GM12872 (cell line): Measurements from ENCODE around the gene NLGN1.

Experiments
- CTCF ChIP-seq: IDR thresholded peaks from 3 replicates; pipeline ENCODE4 v1.5.1; 2011; ENCODE audit warnings: low read depth, mild to moderate bottlenecking, low read length, moderate library complexity; ENCODE audit not compliant: insufficient read depth

NLGN1 gene

DNA sequence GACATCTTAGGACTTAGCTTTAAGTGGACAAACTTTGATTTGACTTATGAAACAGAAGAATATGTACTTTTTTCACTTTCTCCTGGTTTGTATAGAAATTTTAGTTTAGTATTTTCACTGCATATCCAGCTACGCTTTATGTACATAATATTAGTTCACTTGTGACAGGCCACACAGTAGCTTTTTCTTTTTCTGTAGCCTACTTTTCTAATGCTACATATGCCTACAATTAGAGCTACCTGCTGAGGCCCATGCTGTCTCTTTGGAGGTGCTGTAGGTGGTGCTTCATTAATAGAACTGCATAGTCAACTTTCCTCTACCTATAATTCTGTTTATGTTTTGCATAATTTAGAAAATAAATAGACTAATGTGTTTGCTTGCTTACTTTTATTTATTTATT, 191.6 kb downstream of the NLGN1 start:
- TF ChIP-seq CTCF: no peak

- TF ChIP-seq CTCF: no peak
Observed at GRCh38 chr3:173591401-173591800, 193.9 kb downstream of the NLGN1 start.

- TF ChIP-seq CTCF: no peak
Observed at GRCh38 chr3:173599673-173600072, 202.1 kb downstream of the NLGN1 start.

- TF ChIP-seq CTCF: no peak
Observed at GRCh38 chr3:173614522-173614921, 217.0 kb downstream of the NLGN1 start.

GRCh38 chr3:173615661-173616060, 218.1 kb downstream of the NLGN1 start:
- no peak for TF ChIP-seq CTCF

GRCh38 chr3:173617490-173617889, 219.9 kb downstream of the NLGN1 start:
- no peak for TF ChIP-seq CTCF

DNA sequence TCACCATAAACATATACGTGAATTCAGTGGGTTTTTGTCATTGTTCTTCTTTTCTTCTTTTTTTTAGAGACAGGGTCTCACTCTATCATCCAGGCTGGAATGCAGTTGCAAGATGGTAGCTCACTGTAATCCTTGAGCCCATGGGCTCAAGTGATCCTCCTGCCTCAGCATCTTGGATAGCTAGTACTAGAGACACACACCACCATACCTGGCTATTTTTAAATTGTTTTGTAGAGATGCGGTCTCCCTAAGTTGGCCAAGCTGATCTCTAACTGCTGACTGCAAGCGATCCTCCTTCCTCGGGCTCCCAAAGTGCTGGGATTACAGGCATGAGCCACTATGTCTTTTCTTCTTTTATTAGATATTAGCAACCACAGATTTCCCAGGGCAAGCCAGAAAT, 220.6 kb downstream of the NLGN1 start:
- TF ChIP-seq CTCF: no peak

- TF ChIP-seq CTCF: no peak
Observed at GRCh38 chr3:173618703-173619102, 221.2 kb downstream of the NLGN1 start.
